Tongue (tissue), 2 donors: ENCODE data around the gene UFSP2. TPM values are rescaled to one million over a fixed set of nuclear protein-coding genes. Genes with fewer than 3 reads are reported as not detected.

ENCODE experiments used
- DNase-seq: peaks from one replicate; pipeline ENCODE4 v3.0.0-alpha.2; 2015
- total RNA-seq: library from RNA; depleted of rRNA; stranded (reverse); fragments of >200 nt; gene quantifications from one replicate; pipeline ENCODE4 v1.2.3, GENCODE V29; 2014

The UFSP2 gene
- total RNA-seq, 1 donor from 2014 or later = 48.9 TPM

DNA sequence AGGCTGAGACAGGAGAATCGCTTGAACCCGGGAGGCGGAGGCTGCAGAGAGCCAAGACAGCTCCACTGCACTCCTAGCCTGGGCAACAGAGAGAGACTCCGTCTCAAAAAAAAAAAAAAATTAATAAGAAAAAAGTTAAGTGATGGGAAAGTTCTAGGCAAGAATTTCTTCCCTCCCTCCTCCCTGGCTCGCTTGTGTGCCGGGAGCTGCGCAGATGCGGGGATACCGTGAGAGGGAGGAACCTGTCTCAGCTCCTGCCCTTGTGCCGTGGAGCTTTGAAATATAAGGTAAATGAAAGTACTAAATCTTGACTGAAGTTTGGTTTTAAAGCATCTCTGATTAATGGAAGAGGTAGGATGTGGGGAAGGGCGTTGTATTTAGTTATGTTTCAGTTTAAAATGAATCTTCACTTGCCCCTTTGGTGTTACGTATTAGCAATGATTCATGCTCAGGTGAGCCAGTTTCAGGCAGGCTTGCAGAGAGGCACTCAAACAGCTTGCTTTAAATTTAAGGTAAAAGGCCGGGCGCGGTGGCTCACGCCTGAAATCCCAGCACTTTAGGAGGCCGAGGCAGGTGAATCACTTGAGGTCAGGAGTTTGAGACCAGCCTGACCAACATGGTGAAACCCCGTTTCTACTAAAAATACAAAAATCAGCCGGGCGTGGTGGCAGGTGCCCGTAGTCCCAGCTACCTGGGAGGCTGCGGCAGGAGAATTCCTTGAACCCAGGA is 1.4 kb upstream of the UFSP2 start:
- DNase-seq = no peak

DNA sequence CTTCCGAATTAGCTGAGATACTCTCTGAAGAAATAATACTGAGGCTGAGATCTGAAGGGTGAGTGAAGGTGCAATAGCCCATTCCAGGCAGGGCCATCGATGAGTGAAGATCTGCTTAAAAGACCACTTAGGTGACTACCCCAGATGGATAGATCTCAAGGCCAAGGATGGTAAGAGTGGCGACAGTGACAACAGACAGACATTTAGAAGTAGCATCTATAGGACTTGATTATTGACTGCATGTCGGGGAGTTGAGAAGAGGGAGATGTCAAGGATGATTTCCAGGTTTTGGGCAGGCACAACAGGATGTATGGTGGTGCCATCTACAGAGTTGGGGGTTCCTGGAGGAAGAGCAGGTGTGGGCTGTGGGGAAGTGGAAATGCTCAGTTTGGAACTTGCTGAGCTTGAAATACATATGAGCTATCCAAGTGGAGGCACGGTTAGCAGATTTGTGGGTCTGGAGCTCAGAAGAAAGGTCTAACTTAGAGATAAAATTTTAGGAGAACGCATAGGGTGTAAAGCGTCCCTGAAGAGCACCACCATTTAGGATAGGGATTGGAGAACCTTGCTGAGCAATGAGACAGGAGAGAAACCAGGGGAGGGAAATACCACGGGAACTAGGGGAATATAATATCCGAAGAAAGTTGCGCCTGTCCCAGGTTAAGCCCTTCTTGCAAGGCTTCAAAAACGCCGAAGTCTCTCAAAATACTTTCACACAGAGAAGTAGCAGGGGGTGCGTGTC is 688 bp downstream of the UFSP2 start:
- DNase-seq = no peak

DNA sequence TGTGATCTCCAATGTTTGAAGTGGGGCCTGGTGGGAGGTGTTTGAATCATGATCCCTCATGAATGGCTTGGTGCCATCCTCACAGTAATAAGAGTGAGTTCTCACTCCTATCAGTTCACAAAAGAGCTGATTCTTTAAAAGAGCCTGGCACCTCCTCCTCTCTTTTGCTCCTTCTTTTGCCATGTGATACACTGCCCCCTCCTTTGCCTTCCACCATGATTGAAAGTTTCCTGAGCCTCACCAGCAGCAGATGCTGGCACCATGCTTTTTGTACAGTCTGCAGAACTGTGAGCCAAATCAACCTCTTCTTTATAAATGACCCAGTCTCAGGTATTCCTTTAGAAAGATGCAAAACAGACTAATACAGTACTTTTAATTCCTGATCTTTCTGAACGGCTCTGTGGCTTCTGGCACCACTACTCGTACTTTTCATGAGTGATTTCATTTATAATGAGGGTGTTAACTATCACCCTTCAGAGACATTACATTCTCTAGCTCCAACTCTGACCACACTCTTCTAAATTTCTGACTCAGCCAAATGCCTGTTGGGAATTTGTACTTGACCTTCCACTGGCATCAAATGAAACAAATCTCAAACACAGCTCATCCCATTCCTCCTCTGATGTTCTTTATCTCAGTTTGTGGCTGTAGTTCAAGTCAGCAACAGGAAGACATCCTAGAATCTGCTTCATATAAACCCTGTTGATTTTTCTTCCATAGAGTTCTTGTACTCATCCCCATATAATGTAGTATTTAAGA is 4.2 kb downstream of the UFSP2 start:
- DNase-seq = no peak

DNA sequence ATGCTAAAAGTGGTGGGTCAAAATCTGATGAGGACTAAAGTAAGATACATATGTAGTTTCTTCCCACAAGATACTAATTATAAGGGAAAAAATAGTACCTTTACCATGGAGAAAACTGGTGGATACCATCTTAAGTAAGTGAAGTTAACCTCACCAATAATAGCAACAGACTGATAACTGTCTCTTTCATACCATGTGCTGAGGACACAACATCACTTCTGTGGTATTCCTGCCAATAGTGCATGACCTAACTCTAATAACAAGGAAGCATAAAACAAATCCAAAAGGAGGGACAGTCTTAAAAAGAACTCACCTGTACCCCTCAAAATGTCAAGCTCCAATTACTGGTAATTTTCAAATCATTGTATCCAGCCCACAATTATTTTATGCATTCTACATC is 8.8 kb downstream of the UFSP2 start:
- no peak for DNase-seq

DNA sequence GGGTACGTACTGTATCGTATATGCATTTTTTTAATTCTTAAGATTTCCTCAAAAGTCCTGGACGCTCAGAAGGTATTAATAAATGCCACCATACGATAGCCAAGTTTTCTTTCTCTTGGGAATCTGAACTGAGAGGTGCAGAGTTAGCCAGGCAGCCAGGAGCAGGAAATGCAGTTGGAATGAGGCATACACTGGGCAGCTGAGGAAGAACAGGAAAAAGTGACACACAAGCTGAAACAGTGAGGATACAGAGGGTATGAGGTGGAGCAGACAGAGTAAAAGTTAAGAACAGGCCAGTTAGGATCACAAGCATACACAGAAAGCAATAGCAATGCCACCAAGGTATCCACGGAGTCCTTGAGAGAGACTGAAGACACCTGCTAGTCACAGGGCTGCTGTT is 13.4 kb downstream of the UFSP2 start:
- no peak for DNase-seq

DNA sequence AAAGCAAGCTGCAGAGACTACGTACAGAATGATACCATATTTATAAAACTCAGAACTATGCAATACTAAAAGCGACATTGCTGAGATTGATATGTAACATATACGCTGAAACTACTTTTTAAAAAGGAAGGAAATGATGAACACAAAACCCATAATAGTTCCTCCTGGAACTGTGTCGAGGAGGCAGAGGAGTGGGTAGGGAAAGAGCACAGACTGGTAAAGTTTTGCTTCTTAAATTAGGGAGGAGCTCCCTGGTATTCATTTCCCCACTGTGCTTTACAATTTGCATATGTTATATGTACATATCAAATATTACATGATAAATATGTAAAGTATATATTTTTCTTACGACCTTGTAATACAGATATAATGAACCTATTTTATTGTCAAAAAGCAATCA is 13.9 kb downstream of the UFSP2 start:
- no peak for DNase-seq

DNA sequence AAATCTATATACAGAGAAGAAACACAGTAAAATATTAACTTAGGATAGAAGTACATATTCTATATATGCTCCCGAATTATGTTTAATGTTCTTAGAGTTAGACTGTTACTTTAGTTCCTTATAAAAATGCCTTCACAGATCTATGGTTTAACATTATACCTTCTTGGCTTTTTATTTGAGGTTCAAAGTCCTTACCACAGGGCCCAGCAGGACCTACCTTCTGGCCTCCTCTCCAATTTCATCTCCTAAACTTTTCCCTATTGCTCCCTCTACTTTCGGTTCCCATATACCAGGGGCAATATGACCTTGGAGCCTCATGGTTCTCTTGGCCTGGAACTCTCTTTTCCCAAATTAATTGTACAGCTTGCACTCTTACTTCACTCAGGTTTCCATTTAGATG is 17.3 kb downstream of the UFSP2 start:
- DNase-seq = no peak

DNA sequence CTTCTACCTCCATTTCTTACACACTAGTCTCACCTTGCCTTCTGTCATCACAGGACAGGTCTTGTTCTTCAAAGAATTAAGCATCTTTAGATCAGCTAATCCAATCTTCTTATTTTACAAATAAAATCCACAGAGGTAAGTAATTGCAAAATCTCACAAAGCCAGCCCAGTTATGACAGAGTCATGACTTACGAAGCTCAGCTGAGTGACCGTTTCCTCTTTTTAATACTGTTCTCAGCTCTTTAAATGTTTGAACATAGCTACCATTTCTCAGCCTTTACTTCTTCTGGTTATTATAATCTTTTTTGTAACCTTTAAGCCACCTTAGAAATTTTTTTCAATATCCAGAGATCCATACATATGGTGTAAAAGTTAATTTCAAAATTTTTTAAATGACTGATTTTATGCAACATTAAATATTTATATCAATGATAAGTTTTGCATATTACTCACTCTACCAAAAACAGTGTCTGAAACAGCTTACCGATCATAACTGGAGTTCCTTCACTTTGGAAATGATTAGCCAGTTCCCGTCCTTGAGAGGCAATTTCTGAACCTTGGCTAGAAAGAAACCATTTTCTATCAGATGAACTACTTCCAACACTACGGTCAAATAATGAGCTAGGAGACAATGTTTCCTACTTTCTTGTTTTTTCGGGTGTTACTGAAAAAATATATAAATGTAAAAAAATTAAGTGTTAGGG is 20.3 kb downstream of the UFSP2 start:
- DNase-seq = no peak

DNA sequence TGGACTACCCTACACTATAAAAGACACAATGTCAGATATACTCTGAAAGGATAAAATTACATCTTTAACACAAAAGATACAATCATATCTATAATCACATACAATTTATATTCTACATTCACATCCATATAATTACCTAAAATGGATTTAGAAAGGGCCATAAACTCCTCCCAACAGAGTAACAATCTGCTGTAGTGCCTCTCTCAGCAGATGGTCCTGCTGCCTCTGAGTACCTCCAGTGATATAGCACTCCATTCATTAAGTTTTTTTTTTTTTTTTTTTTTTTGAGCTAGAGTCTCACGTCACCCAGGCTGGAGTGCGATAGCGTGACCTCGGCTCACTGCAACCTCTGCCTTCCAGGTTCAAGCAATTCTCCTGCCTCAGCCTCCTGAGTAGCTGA is 21.7 kb downstream of the UFSP2 start:
- DNase-seq = no peak

DNA sequence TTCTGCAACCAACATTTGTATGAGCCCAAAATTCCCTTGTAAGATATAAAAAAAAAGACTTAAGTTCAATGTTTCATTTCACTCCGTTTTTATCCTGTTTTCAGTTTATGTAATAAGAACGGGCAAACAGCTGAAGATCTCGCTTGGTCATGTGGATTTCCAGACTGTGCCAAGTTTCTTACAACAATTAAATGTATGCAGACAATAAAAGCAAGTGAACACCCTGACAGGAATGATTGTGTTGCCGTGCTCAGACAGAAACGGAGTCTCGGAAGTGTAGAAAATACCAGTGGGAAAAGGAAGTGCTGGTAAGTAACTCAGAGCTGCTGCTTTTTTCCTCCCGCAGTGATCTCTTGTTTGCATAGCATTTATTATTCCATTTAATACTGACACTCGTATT is 26.3 kb downstream of the UFSP2 start:
- DNase-seq = no peak

DNA sequence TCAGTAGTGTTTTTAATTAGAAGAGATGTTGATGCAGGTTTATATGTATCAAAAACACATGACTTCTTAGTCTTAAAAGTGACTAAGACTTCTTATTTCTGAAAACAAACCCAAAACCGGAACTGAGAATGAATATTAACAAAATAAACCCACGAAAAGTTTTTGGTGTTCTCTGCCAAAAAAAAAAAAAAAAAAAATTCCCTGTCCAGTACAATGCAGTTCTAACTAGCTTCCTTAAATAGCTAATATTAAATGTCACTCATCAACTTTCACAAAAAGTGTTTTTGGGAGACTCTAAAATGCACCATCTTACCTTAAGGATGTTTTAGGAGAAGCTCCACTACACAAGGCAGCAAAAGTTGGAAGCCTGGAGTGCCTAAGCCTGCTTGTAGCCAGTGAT is 27.1 kb downstream of the UFSP2 start:
- no peak for DNase-seq

DNA sequence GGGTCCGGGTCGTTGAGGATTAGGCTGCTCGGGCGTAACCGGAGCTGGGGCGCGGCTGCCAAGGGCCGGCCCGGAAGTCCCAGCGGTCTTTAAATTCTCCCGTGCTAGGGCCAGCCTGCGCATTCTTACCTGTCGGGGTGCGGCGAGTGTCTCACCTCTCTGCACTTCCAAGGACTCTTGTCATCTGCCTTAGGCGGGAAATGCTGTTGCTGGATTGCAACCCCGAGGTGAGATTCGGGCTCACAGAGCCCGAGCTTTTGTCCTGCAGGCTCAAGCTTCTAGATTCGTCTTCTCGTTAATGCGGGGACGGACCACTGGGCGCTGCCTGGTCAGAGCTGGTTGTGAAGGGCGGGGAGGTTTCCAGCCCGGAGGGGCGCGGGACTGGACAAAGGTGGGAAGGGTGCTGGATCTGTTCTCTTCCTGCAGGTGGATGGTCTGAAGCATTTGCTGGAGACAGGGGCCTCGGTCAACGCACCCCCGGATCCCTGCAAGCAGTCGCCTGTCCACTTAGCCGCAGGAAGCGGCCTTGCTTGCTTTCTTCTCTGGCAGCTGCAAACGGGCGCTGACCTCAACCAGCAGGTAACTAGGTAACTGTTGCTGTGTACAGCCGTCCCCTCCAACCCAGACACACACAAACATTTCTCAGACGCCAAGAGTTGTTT is 28.9 kb downstream of the UFSP2 start, which contains the start of gene ANKRD37:
Gene ANKRD37 (plus strand): TSS at position 118 of the 662 bp plus-strand sequence. CDS start 83 bp downstream, at position 201.
- peak; percentile 82 for DNase-seq

DNA sequence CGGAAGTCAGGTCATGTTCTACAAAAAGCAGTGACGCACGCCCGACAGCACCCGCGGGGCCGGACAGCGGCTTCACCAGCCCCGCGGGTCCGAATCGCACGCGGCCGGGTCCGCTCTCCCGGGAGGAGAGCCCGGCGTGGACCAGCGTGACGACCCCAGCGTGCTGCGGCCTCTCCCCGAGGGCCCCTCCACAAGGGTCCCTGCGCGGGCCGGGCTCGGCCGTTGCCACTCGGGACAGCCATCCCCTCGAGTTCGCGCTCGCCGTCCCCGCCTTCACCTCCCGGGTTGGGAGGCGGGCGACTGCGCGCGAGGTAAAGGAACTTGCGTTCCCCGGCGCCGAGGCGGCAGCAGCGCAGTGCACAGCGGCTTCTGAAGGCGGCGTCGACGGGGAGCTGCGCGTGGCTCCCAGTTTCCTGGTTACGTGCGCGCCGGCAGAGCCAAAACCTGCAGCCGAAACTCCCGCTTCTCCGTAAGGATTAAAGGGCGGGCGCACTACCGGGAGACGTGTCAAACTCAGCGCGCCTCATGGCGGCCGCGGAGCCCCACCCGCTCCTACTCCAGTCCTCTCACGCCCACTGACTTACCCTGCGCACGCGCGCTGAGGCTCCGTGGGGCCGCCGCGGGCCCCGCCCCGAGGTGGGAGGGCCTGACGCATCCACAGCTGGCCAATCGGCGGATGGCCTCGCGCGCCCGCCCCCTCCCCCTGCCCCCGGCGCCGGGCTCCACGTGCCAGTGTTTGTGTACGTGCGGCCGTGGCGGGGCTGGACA is 29.6 kb downstream of the UFSP2 start:
- DNase-seq = peak; percentile 99

DNA sequence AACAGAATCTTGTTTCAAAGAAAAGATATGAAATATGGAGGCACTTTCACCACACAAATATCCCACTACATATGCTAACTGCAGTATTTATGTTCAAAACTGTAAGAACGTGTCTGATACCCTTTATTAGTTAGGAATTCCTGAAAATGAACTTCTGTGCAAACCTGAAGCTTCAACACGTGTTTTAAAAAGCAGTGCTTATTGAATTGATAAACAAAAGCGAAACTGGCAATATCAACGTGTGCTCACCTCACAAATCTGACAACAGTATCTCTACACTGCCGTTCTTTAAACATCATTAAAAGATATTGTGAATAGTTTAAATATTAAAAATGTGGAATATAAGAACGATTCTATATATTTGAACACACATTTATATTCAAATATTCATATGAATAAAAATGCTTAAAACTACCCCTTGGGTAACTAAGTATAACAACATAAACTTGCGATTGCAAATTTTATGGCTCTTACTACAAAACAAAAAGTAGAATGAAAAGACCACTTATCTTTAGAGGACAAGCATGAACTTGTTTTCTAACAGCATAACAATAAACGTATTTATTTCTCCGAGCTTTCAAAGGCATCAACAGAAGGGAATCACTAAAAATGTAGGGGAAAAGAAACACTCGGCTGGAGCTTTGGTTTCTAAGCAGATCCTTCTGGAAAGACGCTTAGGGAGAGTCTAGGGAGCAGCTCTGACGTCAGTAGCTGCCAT is 30.4 kb downstream of the UFSP2 start, which contains the start of gene LRP2BP:
Gene LRP2BP (minus strand): TSS at position 687 of the 718 bp plus-strand sequence. CDS start 17,738 bp downstream, outside the sequence.
- peak; percentile 97 for DNase-seq

DNA sequence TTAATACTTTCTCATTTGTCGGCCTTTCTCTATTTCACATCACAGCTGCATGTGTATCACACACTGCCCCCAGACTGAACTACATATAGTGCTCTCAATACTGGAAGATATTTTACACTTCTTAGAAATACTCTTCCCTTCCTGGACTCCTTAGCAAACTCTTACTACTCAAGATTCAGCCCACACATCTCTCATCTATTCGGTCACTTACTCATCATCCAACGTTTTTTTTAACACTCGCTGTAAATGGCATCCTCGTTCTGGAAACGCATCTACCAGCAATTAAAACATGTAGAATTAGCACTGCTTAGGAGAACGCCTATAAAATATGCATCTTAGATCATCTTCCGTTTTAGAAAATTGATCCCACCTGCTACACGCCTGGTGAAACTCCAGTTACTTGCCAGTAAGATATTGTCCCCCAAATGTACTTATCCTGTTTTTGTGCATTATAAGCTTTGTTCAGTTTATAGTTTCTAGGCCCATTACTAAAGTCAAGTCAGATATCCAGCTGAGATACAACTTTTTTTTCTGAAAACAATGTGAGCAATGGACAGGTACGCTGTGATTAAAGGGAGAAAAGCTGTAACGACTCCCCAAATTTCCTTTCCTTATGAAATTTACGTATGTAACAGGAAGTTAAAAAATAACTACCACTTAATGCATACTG is 31.1 kb downstream of the UFSP2 start:
- DNase-seq = peak; percentile 36

DNA sequence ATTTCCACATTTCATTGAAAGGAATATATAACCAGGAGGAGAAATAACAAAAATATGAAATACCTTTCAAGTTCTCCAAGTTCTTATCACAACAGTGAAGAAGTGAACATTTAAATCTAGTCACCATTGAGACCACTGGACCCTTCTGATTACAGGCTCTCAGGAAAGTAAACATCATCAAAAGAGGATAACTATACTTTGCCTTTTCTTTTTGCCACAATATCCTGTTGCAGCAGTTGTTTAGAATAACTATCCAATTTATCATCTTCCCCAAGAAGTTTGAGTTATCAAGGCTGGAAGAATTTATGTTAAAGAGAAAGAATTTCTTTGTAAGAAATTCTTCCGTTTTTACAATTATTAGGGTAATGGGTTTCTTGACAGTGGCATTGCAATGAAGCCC is 33.6 kb downstream of the UFSP2 start:
- no peak for DNase-seq

DNA sequence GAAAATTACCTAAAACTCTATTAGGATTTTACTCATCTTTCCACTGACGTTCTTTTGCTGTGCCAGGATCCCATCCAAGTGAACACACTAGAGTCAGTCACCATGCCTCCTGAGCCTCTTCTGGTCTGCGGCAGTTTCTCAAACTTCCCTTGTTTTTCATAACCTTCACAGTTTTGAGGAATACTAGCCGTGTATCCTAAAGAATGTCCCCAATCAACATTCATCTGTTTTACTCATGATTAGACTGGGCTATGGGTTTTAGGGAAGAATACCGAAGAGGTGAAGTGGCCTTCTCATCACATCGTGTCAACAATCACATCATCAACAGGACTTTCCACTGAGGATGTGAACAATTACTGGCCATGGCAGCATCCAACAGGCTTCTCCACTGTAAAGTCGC is 34.8 kb downstream of the UFSP2 start:
- DNase-seq = no peak

DNA sequence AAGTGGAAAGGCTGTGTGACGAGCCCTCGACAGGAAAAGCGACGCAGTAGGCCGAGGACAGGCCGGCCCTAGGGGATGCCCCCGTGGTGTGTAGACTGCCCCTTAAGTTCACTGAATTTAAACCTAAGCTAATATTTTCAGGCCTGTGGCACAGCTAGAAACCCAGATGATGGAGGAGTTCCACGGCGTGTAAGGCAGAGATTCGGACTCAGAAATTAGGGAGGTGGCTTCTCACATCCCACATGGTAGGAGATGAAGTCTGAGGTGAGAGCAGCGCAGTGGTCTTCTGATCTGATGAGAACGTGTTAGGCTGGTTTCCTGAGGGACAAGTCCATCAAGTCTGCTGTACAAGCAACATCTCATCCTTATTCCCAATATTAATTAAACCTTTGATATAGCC is 37.8 kb downstream of the UFSP2 start:
- DNase-seq = no peak

DNA sequence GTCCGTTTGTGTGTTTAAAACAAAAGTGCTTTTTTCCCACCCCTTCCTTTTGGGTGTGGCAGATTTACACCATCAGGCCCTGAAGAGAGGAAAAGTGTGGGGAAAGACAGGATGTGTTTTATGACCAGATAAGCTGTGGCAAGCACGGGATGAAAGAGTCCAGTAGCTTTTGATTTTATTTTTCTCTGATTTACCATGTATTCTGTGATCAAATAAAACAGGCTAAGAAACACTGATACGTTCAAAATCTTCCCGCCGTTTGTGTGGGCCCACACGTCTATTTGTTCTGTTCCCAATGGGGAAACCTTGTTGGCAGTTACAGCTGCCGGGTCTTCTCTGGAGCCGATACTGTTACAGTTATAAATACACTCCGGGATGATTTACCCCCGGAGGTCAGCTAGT is 40.8 kb downstream of the UFSP2 start:
- peak; percentile 55 for DNase-seq

DNA sequence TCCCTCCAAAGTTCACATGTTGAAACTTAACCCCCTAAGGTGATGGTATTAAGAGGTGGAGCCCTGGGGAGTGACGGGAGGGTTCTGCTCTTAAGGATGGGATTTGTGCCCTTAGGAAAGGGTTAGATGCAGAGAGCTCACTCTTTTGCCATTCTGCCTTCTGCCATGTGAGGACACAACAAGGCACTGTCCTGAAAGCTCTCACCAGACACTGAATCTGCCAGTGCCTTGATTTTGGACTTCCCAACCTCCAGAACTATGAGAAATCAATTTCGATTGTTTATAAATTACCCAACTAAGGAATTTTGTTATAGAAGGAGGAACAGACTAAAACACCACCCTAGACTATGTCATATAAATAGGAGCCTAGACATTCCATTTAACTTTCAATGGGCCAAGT is 41.7 kb downstream of the UFSP2 start:
- DNase-seq = no peak
